Endothelial cell of umbilical vein (primary cell): ENCODE measurements around the gene TMCO6. TPM values are rescaled to one million over a fixed set of nuclear protein-coding genes. Genes with fewer than 3 reads are reported as not detected.

Source experiments
- BruUV-seq: library from RNA; stranded (reverse); fragments of 400-500 nt; replicated peaks from 2 replicates; lab custom pipeline; 2021; lab: Mats Ljungman, UMichigan
- CTCF ChIA-PET: fragments of 300-600, 350-600 bp; sonication (Branson Sonifier 250); formaldehyde crosslinking; loops from one replicate; lab custom pipeline; 2021; ENCODE audit warnings: antibody characterized with exemption, inconsistent platforms; lab: Charles Lee
- POLR2A ChIA-PET: fragments of 300-600, 350-600 bp; sonication (Branson Sonifier 250); formaldehyde crosslinking; loops from one replicate; lab custom pipeline; 2021; ENCODE audit warnings: antibody characterized with exemption, inconsistent platforms; lab: Charles Lee
- DNase-seq: peaks from one replicate; pipeline ENCODE4 v3.0.0-alpha.2; 2011; ENCODE audit warnings: low read depth, low spot score
- FAIRE-seq: peaks from 2 replicates; lab custom pipeline; 2011; peaks lifted over from hg19 to GRCh38; lab: Jason Lieb, UNC
- H2AFZ ChIP-seq: 2 replicates; pipeline ENCODE4 v1.6.0; 2012; ENCODE audit warnings: low read depth, low read length, control low read depth, inconsistent platforms
- H3K27ac ChIP-seq: 2 replicates; pipeline ENCODE4 v1.5.1; 2011; ENCODE audit warnings: low read depth, mild to moderate bottlenecking, control low read depth, low read length, moderate library complexity; ENCODE audit not compliant: insufficient read depth
- H3K27me3 ChIP-seq, 2 experiments: 2 replicates each; pipeline versions ENCODE4 v1.6.0 to v1.6.1; 2011; ENCODE audit warnings: low read length in 2 of 2, mixed read lengths in 1 of 2; ENCODE audit not compliant: control insufficient read depth in 2 of 2, insufficient read depth in 2 of 2
- H3K36me3 ChIP-seq, 2 experiments: 2 replicates in 1 of 2; 3 replicates in 1 of 2; pipeline ENCODE4 v1.5.1; 2011; ENCODE audit warnings: low read length in 2 of 2, mild to moderate bottlenecking in 1 of 2, moderate library complexity in 1 of 2; ENCODE audit not compliant: control insufficient read depth in 2 of 2, insufficient read depth in 2 of 2; ENCODE audit errors: extremely low read depth in 1 of 2
- H3K4me1 ChIP-seq: 3 replicates; pipeline ENCODE4 v1.5.1; 2011; ENCODE audit warnings: mild to moderate bottlenecking, low read length; ENCODE audit not compliant: control insufficient read depth, insufficient read depth; ENCODE audit errors: extremely low read depth
- H3K4me2 ChIP-seq: 2 replicates; pipeline ENCODE4 v1.6.1; 2011; ENCODE audit warnings: low read length, control low read depth, mixed read lengths; ENCODE audit not compliant: insufficient read depth
- H3K4me3 ChIP-seq, 3 experiments: fragments of 200-600 bp in 1 of 3; sonication (generic), shearing (Covaris generic) in 1 of 3; replicated peaks in 1 of 3; 2 replicates each; pipeline ENCODE4 v1.5.1; 2011 to 2016; ENCODE audit warnings: control low read depth in 3 of 3, low read length in 3 of 3, mild to moderate bottlenecking in 2 of 3, inconsistent platforms in 1 of 3, low read depth in 1 of 3, moderate library complexity in 1 of 3; ENCODE audit not compliant: insufficient read depth in 1 of 3
- H3K79me2 ChIP-seq: 2 replicates; pipeline ENCODE4 v1.6.0; 2012; ENCODE audit warnings: low read length, inconsistent platforms; ENCODE audit not compliant: control insufficient read depth, insufficient read depth
- H3K9ac ChIP-seq: replicated peaks from 2 replicates; pipeline ENCODE3; 2011; ENCODE audit warnings: low read length, control low read depth; ENCODE audit not compliant: insufficient read depth; ENCODE audit errors: extremely low read depth
- H3K9me1 ChIP-seq: replicated peaks from 3 replicates; pipeline ENCODE4 v1.6.0; 2011; ENCODE audit warnings: mild to moderate bottlenecking, low read length; ENCODE audit not compliant: control insufficient read depth, insufficient read depth; ENCODE audit errors: extremely low read depth
- H3K9me3 ChIP-seq: replicated peaks from 2 replicates; pipeline ENCODE4 v1.5.1; 2012; ENCODE audit warnings: low read length, inconsistent platforms; ENCODE audit not compliant: control insufficient read depth, insufficient read depth
- H4K20me1 ChIP-seq: replicated peaks from 2 replicates; pipeline ENCODE3; 2011; ENCODE audit warnings: mild to moderate bottlenecking, low read length; ENCODE audit not compliant: control insufficient read depth, insufficient read depth; ENCODE audit errors: extremely low read depth
- CTCF ChIP-seq, 2 donors: IDR thresholded peaks; 1 replicate in 1 of 2; 2 replicates in 1 of 2; pipeline ENCODE4 v1.5.1; 2011; ENCODE audit warnings: low read length in 2 of 2, mild to moderate bottlenecking in 2 of 2, moderate library complexity in 2 of 2, control low read depth in 1 of 2, inconsistent platforms in 1 of 2, low read depth in 1 of 2; ENCODE audit not compliant: insufficient read depth in 1 of 2; ENCODE audit errors: extremely low read depth in 1 of 2
- EZH2 ChIP-seq: IDR thresholded peaks from 2 replicates; pipeline ENCODE4 v1.6.1; 2012; ENCODE audit warnings: borderline replicate concordance, low read depth, mild to moderate bottlenecking, moderate library complexity, low read length, inconsistent platforms; ENCODE audit not compliant: severe bottlenecking
- FOS ChIP-seq: IDR thresholded peaks from 2 replicates; pipeline ENCODE4 v1.6.1; 2011; ENCODE audit warnings: mild to moderate bottlenecking, low read length, moderate library complexity, borderline replicate concordance; ENCODE audit not compliant: insufficient read depth
- GATA2 ChIP-seq: IDR thresholded peaks from 2 replicates; pipeline ENCODE4 v1.7.0; 2011; ENCODE audit warnings: low read depth, mild to moderate bottlenecking, moderate library complexity, mixed read lengths, low read length; ENCODE audit not compliant: insufficient read length, insufficient read depth
- JUN ChIP-seq: IDR thresholded peaks from 2 replicates; pipeline ENCODE4 v1.6.1; 2011; ENCODE audit warnings: borderline replicate concordance, low read depth; ENCODE audit not compliant: insufficient read length, insufficient read depth
- MAX ChIP-seq: IDR thresholded peaks from 2 replicates; pipeline ENCODE4 v1.6.1; 2011; ENCODE audit not compliant: insufficient read depth, insufficient read length
- MYC ChIP-seq: IDR thresholded peaks from one replicate; pipeline ENCODE4 v1.6.1; 2011; ENCODE audit warnings: mild to moderate bottlenecking, low read depth, low read length
- POLR2A ChIP-seq: IDR thresholded peaks from 2 replicates; pipeline ENCODE4 v1.6.1; 2012; ENCODE audit warnings: low read depth, mild to moderate bottlenecking, control low read depth, low read length
- POLR2AphosphoS5 ChIP-seq: IDR thresholded peaks from 2 replicates; pipeline ENCODE4 v1.6.1; 2012; ENCODE audit warnings: low read depth, mild to moderate bottlenecking, control low read depth, low read length, moderate library complexity; ENCODE audit not compliant: insufficient read depth
- dilution Hi-C: fragments of 300-500 bp; cut with MboI; formaldehyde crosslinking; loops from one replicate; pipeline ENCODE4 v1.15.0; 2019; ENCODE audit warnings: low sequenced_read_pairs; ENCODE audit not compliant: extremely low pct_ligation_motif_present
- intact Hi-C: fragments of 100-400 bp; cut with micrococcal nuclease; formaldehyde crosslinking; loops from one replicate; pipeline ENCODE4 v1.10.0; 2022
- polyA plus RNA-seq, 4 experiments: library from polyadenylated mRNA; depleted of rRNA in 3 of 4; stranded (reverse) in 3 of 4; unstranded in 1 of 4; fragments of >200 nt; gene quantifications; 2 replicates each; pipeline versions ENCODE4 v1.2.1 to v1.2.3, GENCODE V29; 2011 to 2012; ENCODE audit warnings: missing spikeins in 1 of 4
- total RNA-seq: library from RNA; stranded (reverse); gene quantifications from 2 replicates; pipeline ENCODE4 v1.2.3, GENCODE V29; 2021

The TMCO6 gene
- total and polyA plus RNA-seq, 2 donors (not counting 3 experiments of a cell fraction or from before 2014, with no cell fraction given): 22.0 to 23.7 TPM

GRCh38 chr5:140594169-140594568 is 45.1 kb upstream of the TMCO6 start:
- POLR2A ChIA-PET: interaction anchor here (0.6 kb wide), 1 partner anchor 144 kb away, joined by 3 read pairs; no protein-coding TSS in a partner anchor
- dilution Hi-C loops (no loop called here), intact Hi-C loops (no loop called here)
- no peak for TF ChIP-seq POLR2A
- no peak for TF ChIP-seq MAX
- no peak for TF ChIP-seq CTCF (IDR thresholded peaks at IDR 0.05; ENCODE audit: extremely low read depth in 1 of 2, insufficient read depth in 1 of 2, low read depth in 1 of 2, low read length in 2 of 2)
- TF ChIP-seq POLR2AphosphoS5: no peak
- TF ChIP-seq JUN: no peak
- no peak for TF ChIP-seq FOS
- TF ChIP-seq MYC: no peak
- no peak for TF ChIP-seq EZH2
- no peak for TF ChIP-seq GATA2
- CTCF ChIA-PET: interaction anchor here (0.5 kb wide), 1 partner anchor 15 kb away, joined by 3 read pairs; no protein-coding TSS in a partner anchor
- no TSS peak for BruUV-seq
- Histone ChIP-seq H3K9me3 (no peaks in the 10 kb centered on the region), H3K9me1 (no peaks in the 10 kb centered on the region), H4K20me1 (no peaks in the 10 kb centered on the region), H3K79me2 (no peaks in the 10 kb centered on the region), H3K4me2 (no peak overlapping the region), H3K27me3 (no peaks in the 10 kb centered on the region), H3K9ac (no peak overlapping the region), H3K4me1 (peaks cover 12% of the 10 kb centered on the region), H2AFZ (no peak overlapping the region), H3K27ac (no peak overlapping the region), H3K36me3 (no peaks in the 10 kb centered on the region), H3K4me3 (no peak overlapping the region)
- DNase-seq (no peak), FAIRE-seq (no peak)
